ENCODE results near the gene SPECC1.

DNA sequence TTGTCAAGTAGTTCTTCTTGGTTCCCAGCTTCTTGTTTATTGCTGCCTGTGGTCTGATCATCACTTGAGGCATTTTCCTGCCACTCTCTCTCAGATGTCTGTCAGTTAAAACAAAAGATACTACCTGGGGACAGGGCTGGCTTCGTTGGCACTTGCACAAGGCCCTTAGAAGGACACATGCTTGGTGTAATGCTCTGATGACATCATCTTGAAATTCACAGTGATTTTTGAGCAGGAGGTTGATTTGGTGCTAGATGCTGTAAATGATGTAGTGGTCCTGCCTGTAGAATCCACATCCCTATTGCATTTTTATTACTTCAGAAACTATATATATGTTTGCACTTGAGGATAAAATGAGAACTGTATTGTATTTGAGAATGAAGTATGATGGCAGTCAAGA lies 247.8 kb downstream of the SPECC1 start:
- no peak for TF ChIP-seq POLR2A (IDR thresholded peaks at IDR 0.05)
- TF ChIP-seq CTCF (IDR thresholded peaks at IDR 0.05) = no peak

All from right lobe of liver (tissue), 4 donors.